Vagina (tissue), 2 donors: ENCODE measurements around the gene ARHGAP20.

Experiments used
- POLR2A ChIP-seq, 2 donors: fragments of 450-650 bp; IDR thresholded peaks; one replicate each; pipeline ENCODE4 v1.6.1; 2017; ENCODE audit warnings: antibody characterized with exemption in 2 of 2, mild to moderate bottlenecking in 2 of 2, moderate library complexity in 2 of 2
- POLR2AphosphoS5 ChIP-seq, 2 donors: sonication (generic); formaldehyde crosslinking; IDR thresholded peaks; one replicate each; pipeline ENCODE4 v1.9.0; 2017; ENCODE audit warnings: antibody characterized with exemption in 2 of 2, mild to moderate bottlenecking in 2 of 2, low read depth in 1 of 2; ENCODE audit not compliant: insufficient read depth in 1 of 2
- TF ChIP-seq, protein P1 (sequence below), 3 experiments: fragments of 450-650 bp in 2 of 3; fragments of 200-600 bp in 1 of 3; sonication (generic) in 1 of 3; IDR thresholded peaks; one replicate each; pipeline ENCODE4 v1.5.1; 2017 to 2019; ENCODE audit warnings: antibody characterized with exemption in 3 of 3, mild to moderate bottlenecking in 2 of 3, moderate library complexity in 2 of 3

DNA sequence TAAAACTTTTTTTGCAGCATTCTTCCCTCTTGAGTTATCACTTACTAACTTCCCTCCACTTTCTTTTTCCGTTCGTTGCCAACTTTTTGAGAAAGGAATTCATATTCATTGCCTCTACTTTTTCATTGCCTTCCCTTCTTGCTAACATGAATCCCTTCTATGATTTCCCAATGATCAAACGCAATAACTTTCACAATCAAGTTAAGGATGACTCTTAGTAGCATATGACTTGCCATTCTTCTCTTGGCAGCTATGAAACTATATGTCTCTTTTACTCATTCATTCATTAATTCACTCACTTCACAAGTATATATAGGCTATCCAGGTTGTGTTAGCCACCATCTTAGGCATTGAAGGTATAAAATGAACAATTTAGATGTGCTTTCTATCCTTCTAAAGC is 16.6 kb upstream of the ARHGAP20 start:
- TF ChIP-seq, protein P1, sequence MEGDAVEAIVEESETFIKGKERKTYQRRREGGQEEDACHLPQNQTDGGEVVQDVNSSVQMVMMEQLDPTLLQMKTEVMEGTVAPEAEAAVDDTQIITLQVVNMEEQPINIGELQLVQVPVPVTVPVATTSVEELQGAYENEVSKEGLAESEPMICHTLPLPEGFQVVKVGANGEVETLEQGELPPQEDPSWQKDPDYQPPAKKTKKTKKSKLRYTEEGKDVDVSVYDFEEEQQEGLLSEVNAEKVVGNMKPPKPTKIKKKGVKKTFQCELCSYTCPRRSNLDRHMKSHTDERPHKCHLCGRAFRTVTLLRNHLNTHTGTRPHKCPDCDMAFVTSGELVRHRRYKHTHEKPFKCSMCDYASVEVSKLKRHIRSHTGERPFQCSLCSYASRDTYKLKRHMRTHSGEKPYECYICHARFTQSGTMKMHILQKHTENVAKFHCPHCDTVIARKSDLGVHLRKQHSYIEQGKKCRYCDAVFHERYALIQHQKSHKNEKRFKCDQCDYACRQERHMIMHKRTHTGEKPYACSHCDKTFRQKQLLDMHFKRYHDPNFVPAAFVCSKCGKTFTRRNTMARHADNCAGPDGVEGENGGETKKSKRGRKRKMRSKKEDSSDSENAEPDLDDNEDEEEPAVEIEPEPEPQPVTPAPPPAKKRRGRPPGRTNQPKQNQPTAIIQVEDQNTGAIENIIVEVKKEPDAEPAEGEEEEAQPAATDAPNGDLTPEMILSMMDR (IDR thresholded peaks at IDR 0.05): no peak
- TF ChIP-seq POLR2A (IDR thresholded peaks at IDR 0.05): no peak
- no peak for TF ChIP-seq POLR2AphosphoS5 (IDR thresholded peaks at IDR 0.05; ENCODE audit: insufficient read depth in 1 of 2, low read depth in 1 of 2)
